Prostate gland (tissue), 2 donors: ENCODE results near the gene CRISPLD2.

Experiments used
- POLR2A ChIP-seq: fragments of 450-650 bp; IDR thresholded peaks from one replicate; pipeline ENCODE4 v1.6.1; 2016; ENCODE audit warnings: antibody characterized with exemption, mild to moderate bottlenecking
- TF ChIP-seq, protein P1 (sequence below), 4 experiments: fragments of 200-600 bp in 2 of 4; fragments of 450-650 bp in 2 of 4; sonication (generic) in 2 of 4; IDR thresholded peaks; 1 replicate in 3 of 4; 2 replicates in 1 of 4; pipeline ENCODE4 v1.5.1; 2016 to 2019; ENCODE audit warnings: antibody characterized with exemption in 4 of 4, mild to moderate bottlenecking in 2 of 4, moderate library complexity in 2 of 4

DNA sequence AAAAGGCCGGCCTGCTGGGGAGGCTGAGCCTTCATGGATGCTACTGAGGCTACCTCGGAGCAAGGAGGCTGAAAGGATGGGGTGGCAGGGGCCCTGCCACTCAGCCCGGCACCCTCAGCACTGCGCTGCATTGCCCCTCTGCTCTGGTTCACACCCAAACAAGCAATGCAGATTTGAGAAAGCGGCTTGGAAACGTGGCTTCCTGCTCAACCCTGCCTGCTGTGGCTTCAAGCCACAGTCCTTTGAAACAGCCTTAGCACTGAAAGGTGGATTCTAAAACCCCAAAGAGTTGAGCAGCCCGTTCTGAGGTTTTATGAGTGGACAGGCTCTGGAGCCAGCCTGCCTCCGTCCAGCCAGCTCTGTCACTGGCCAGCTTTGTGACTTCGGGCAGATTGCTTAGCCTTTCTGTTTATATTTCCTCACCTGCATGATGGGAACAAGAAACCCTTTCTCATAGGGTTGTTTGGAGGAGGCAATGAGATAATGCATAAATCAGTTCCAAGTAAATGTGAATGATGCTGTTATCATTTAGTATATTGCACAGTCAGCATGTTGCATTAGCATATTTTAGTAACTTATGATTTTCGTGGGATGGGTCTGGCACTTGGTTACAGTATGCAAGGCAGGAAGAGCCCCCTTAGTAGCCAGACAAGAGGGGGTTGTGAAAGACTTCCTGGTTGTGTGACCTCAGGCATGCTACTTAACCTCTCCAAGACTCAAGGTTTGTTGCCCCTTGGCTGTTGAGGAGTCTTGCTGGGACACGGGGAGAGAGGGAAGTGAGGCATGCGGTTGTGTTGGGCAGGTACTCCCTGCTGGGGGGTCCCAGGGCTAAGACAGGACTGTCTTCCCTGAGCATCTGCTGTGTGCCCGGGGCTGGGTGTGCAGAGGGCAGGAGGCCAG lies 23.6 kb downstream of the CRISPLD2 start:
- TF ChIP-seq, protein P1, sequence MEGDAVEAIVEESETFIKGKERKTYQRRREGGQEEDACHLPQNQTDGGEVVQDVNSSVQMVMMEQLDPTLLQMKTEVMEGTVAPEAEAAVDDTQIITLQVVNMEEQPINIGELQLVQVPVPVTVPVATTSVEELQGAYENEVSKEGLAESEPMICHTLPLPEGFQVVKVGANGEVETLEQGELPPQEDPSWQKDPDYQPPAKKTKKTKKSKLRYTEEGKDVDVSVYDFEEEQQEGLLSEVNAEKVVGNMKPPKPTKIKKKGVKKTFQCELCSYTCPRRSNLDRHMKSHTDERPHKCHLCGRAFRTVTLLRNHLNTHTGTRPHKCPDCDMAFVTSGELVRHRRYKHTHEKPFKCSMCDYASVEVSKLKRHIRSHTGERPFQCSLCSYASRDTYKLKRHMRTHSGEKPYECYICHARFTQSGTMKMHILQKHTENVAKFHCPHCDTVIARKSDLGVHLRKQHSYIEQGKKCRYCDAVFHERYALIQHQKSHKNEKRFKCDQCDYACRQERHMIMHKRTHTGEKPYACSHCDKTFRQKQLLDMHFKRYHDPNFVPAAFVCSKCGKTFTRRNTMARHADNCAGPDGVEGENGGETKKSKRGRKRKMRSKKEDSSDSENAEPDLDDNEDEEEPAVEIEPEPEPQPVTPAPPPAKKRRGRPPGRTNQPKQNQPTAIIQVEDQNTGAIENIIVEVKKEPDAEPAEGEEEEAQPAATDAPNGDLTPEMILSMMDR (IDR thresholded peaks at IDR 0.05): no peak
- TF ChIP-seq POLR2A: no peak
